ENCODE measurements around the gene UMODL1. TPM values are rescaled to one million over a fixed set of nuclear protein-coding genes. Genes with fewer than 3 reads are reported as not detected.

Gene UMODL1
- under 1 TPM; 0.12 to 0.18 TPM for polyA plus RNA-seq

- Histone ChIP-seq H3K4me3 (ENCODE audit: low read depth in 1 of 2, low read length in 2 of 2) (no peak within 1 kb of the TSS), H3K9me3 (ENCODE audit: control insufficient read depth in 2 of 2, insufficient read depth in 1 of 2, low read depth in 1 of 2, low read length in 1 of 2) (no peaks in the 10 kb centered on the region), H3K27me3 (ENCODE audit: control insufficient read depth in 1 of 2, insufficient read depth in 2 of 2, low read length in 2 of 2) (no peaks in the 10 kb centered on the region), H3K4me1 (ENCODE audit: control insufficient read depth in 2 of 2, insufficient read depth in 2 of 2, low read length in 1 of 2) (no peaks in the 10 kb centered on the region), H3K36me3 (ENCODE audit: control insufficient read depth in 2 of 2, insufficient read depth in 2 of 2, low read length in 1 of 2) (no peaks in the 10 kb centered on the region), H3K27ac (ENCODE audit: low read depth in 2 of 2, low read length in 1 of 2) (no peak within 1 kb of the TSS)
- 90% methylated on average over 13 of the region's 13 CpGs for WGBS, 2 donors
Observed at GRCh38 chr21:42071146-42071737, at the start of gene UMODL1. Gene UMODL1 (plus strand): TSS chr21:42071317. CDS start chr21:42071317, 0 bp downstream.

- H3K27ac ChIP-seq (ENCODE audit: low read depth in 2 of 2, low read length in 1 of 2), result no peak overlapping the region
- WGBS, 2 donors, result 74 to 81% methylated on average over 20 of the region's 20 CpGs
- H3K27me3 ChIP-seq (ENCODE audit: control insufficient read depth in 1 of 2, insufficient read depth in 2 of 2, low read length in 2 of 2), result no peaks in the 10 kb centered on the region
- H3K9me3 ChIP-seq (ENCODE audit: control insufficient read depth in 2 of 2, insufficient read depth in 1 of 2, low read depth in 1 of 2, low read length in 1 of 2), result no peaks in the 10 kb centered on the region
- no peaks in the 10 kb centered on the region for H3K36me3 ChIP-seq (ENCODE audit: control insufficient read depth in 2 of 2, insufficient read depth in 2 of 2, low read length in 1 of 2)
- no peak overlapping the region for H3K4me3 ChIP-seq (ENCODE audit: low read depth in 1 of 2, low read length in 2 of 2)
- peaks cover 0 to 9% of the 10 kb centered on the region in 2 donors for H3K4me1 ChIP-seq (ENCODE audit: control insufficient read depth in 2 of 2, insufficient read depth in 2 of 2, low read length in 1 of 2)
Observed at GRCh38 chr21:42021371-42022090, 49.6 kb upstream of the UMODL1 start.

GRCh38 chr21:42022091-42022430 lies 49.1 kb upstream of the UMODL1 start:
- H3K36me3 ChIP-seq (ENCODE audit: control insufficient read depth in 2 of 2, insufficient read depth in 2 of 2, low read length in 1 of 2), result no peaks in the 10 kb centered on the region
- H3K27ac ChIP-seq (ENCODE audit: low read depth in 2 of 2, low read length in 1 of 2), result no peak overlapping the region
- no peaks in the 10 kb centered on the region for H3K27me3 ChIP-seq (ENCODE audit: control insufficient read depth in 1 of 2, insufficient read depth in 2 of 2, low read length in 2 of 2)
- 73 to 75% methylated on average over 12 of the region's 12 CpGs for WGBS, 2 donors
- H3K9me3 ChIP-seq (ENCODE audit: control insufficient read depth in 2 of 2, insufficient read depth in 1 of 2, low read depth in 1 of 2, low read length in 1 of 2), result no peaks in the 10 kb centered on the region
- H3K4me3 ChIP-seq (ENCODE audit: low read depth in 1 of 2, low read length in 2 of 2), result no peak overlapping the region
- H3K4me1 ChIP-seq (ENCODE audit: control insufficient read depth in 2 of 2, insufficient read depth in 2 of 2, low read length in 1 of 2), result peaks cover 0 to 9% of the 10 kb centered on the region in 2 donors

DNA sequence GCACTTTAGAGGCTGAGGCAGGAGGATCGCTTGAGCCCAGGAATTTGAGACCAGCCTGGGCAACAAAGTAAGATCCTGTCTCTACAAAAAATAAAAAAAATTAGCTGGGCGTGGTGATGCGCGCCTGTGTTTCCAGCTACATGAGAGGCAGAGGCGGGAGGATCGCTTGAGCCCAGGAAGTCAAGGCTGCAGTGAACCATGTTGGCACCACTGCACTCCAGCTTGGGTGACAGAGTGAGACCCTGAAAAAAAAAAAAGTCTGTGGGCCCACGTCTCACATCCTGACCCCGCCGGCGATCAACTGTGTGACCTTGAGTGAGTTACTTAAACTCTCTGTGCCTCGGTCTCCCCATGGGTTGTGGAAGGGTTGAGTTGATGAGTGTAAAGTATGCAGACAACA lies 48.2 kb upstream of the UMODL1 start:
- H3K27me3 ChIP-seq (ENCODE audit: control insufficient read depth in 1 of 2, insufficient read depth in 2 of 2, low read length in 2 of 2), result no peaks in the 10 kb centered on the region
- no peak overlapping the region for H3K27ac ChIP-seq (ENCODE audit: low read depth in 2 of 2, low read length in 1 of 2)
- WGBS, 2 donors, result 93 to 96% methylated on average over 11 of the region's 11 CpGs
- H3K4me1 ChIP-seq (ENCODE audit: control insufficient read depth in 2 of 2, insufficient read depth in 2 of 2, low read length in 1 of 2), result peaks cover 0 to 10% of the 10 kb centered on the region in 2 donors
- no peak overlapping the region for H3K4me3 ChIP-seq (ENCODE audit: low read depth in 1 of 2, low read length in 2 of 2)
- H3K9me3 ChIP-seq (ENCODE audit: control insufficient read depth in 2 of 2, insufficient read depth in 1 of 2, low read depth in 1 of 2, low read length in 1 of 2), result no peaks in the 10 kb centered on the region
- no peaks in the 10 kb centered on the region for H3K36me3 ChIP-seq (ENCODE audit: control insufficient read depth in 2 of 2, insufficient read depth in 2 of 2, low read length in 1 of 2)

DNA sequence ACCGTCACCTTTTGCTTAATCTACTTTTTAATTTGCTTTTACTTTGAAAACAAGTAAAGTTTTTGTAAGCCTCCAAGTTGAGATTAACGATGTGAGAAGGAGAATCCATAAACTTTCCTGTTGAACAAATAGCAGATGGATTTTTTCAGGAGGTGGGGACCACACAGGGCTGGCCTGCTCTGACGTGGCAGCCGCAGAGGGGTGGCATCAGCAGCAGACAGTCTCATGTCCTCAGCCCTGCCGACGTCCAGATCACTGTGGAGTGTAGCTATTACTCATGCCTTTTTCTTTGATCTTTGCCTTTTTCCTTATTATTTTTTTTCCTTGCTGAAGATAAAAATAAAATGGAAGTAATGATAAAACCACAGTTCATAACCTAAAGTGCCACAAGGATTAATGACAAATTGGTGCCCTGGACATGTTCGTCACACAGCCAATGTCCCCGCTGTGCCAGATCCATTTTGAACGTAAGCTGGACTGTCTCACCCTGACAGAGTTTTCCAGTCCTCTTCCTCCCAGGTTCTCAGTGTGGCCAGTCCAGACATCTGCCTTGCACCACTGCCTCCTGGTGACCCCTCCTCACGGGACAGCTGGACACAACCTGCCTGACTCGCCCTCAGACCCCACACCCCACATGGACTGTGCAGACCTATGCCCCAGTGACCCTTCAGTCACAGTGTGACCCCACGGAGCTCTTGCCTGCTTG lies 45.6 kb upstream of the UMODL1 start:
- Histone ChIP-seq H3K27ac (ENCODE audit: low read depth in 2 of 2, low read length in 1 of 2) (no peak overlapping the region), H3K9me3 (ENCODE audit: control insufficient read depth in 2 of 2, insufficient read depth in 1 of 2, low read depth in 1 of 2, low read length in 1 of 2) (no peaks in the 10 kb centered on the region), H3K36me3 (ENCODE audit: control insufficient read depth in 2 of 2, insufficient read depth in 2 of 2, low read length in 1 of 2) (no peaks in the 10 kb centered on the region), H3K4me1 (ENCODE audit: control insufficient read depth in 2 of 2, insufficient read depth in 2 of 2, low read length in 1 of 2) (peaks cover 0 to 2% of the 10 kb centered on the region in 2 donors), H3K27me3 (ENCODE audit: control insufficient read depth in 1 of 2, insufficient read depth in 2 of 2, low read length in 2 of 2) (no peaks in the 10 kb centered on the region), H3K4me3 (ENCODE audit: low read depth in 1 of 2, low read length in 2 of 2) (no peak overlapping the region)
- WGBS, 2 donors, result 72 to 77% methylated on average over 12 of the region's 12 CpGs

GRCh38 chr21:42026082-42026435 lies 45.1 kb upstream of the UMODL1 start:
- no peak overlapping the region for H3K4me3 ChIP-seq (ENCODE audit: low read depth in 1 of 2, low read length in 2 of 2)
- H3K27me3 ChIP-seq (ENCODE audit: control insufficient read depth in 1 of 2, insufficient read depth in 2 of 2, low read length in 2 of 2), result no peaks in the 10 kb centered on the region
- WGBS, 2 donors, result 84 to 89% methylated on average over 9 of the region's 9 CpGs
- no peaks in the 10 kb centered on the region for H3K9me3 ChIP-seq (ENCODE audit: control insufficient read depth in 2 of 2, insufficient read depth in 1 of 2, low read depth in 1 of 2, low read length in 1 of 2)
- H3K27ac ChIP-seq (ENCODE audit: low read depth in 2 of 2, low read length in 1 of 2), result no peak overlapping the region
- no peaks in the 10 kb centered on the region for H3K36me3 ChIP-seq (ENCODE audit: control insufficient read depth in 2 of 2, insufficient read depth in 2 of 2, low read length in 1 of 2)
- peaks cover 0 to 2% of the 10 kb centered on the region in 2 donors for H3K4me1 ChIP-seq (ENCODE audit: control insufficient read depth in 2 of 2, insufficient read depth in 2 of 2, low read length in 1 of 2)

- no peak overlapping the region for H3K4me3 ChIP-seq (ENCODE audit: low read depth in 1 of 2, low read length in 2 of 2)
- no peak overlapping the region for H3K27ac ChIP-seq (ENCODE audit: low read depth in 2 of 2, low read length in 1 of 2)
- WGBS, 2 donors, result 86 to 89% methylated on average over 6 of the region's 6 CpGs
- H3K27me3 ChIP-seq (ENCODE audit: control insufficient read depth in 1 of 2, insufficient read depth in 2 of 2, low read length in 2 of 2), result no peaks in the 10 kb centered on the region
- no peaks in the 10 kb centered on the region for H3K36me3 ChIP-seq (ENCODE audit: control insufficient read depth in 2 of 2, insufficient read depth in 2 of 2, low read length in 1 of 2)
- H3K9me3 ChIP-seq (ENCODE audit: control insufficient read depth in 2 of 2, insufficient read depth in 1 of 2, low read depth in 1 of 2, low read length in 1 of 2), result no peaks in the 10 kb centered on the region
- H3K4me1 ChIP-seq (ENCODE audit: control insufficient read depth in 2 of 2, insufficient read depth in 2 of 2, low read length in 1 of 2), result peaks cover 0 to 4% of the 10 kb centered on the region in 2 donors
Observed at GRCh38 chr21:42027085-42027821, 43.9 kb upstream of the UMODL1 start.

DNA sequence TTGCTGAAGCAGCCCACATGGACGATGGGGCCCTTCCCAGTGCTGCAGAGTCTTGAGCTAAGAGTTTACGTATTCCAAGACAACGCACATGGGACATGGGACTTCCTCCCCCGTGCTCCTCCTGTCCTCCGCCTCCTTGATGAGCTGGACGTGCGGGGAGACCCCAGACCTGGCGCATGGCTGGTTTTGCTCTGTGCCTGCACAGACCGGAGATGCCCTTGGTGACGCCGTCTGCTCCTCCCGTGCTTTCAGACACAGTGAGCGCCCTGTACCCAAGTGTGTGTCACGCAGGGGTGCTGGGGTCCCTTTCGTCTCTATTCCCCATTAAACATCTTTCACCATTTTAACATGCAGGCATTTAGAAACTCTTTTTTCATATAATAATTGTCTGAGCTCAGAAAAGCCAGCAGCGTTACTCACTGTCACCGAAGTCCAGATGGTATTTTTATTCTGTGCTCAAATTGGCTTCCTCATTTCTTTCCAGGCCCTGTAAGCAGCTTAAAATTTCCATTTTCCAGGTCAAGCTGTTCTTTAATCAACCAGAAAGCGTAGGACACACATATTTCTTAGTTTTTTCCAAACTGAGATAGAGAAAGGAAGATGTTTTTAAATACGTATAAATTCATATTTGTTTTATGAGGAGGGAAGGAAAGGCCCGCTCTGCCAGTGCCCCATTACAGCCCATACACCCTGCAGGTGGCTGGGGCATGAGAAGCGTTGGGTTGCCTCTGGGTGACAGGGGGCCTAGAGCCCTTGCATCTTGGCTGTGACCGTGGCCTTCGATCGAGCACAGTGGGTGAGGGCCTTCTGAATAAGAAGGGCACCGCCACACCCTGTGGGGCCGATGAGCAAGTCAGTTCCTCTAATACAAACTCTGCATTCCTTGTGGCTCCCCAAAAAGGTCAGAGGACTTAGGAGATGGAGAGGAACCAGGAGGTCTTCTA lies 43.0 kb upstream of the UMODL1 start:
- WGBS, 2 donors, result 84 to 87% methylated on average over 26 of the region's 26 CpGs
- Histone ChIP-seq H3K9me3 (ENCODE audit: control insufficient read depth in 2 of 2, insufficient read depth in 1 of 2, low read depth in 1 of 2, low read length in 1 of 2) (no peaks in the 10 kb centered on the region), H3K4me1 (ENCODE audit: control insufficient read depth in 2 of 2, insufficient read depth in 2 of 2, low read length in 1 of 2) (peaks cover 0 to 4% of the 10 kb centered on the region in 2 donors), H3K27ac (ENCODE audit: low read depth in 2 of 2, low read length in 1 of 2) (no peak overlapping the region), H3K27me3 (ENCODE audit: control insufficient read depth in 1 of 2, insufficient read depth in 2 of 2, low read length in 2 of 2) (no peaks in the 10 kb centered on the region), H3K36me3 (ENCODE audit: control insufficient read depth in 2 of 2, insufficient read depth in 2 of 2, low read length in 1 of 2) (no peaks in the 10 kb centered on the region), H3K4me3 (ENCODE audit: low read depth in 1 of 2, low read length in 2 of 2) (no peak overlapping the region)

Measured in esophagus (tissue), 2 donors.